ENCODE data around the gene TNS3.

DNA sequence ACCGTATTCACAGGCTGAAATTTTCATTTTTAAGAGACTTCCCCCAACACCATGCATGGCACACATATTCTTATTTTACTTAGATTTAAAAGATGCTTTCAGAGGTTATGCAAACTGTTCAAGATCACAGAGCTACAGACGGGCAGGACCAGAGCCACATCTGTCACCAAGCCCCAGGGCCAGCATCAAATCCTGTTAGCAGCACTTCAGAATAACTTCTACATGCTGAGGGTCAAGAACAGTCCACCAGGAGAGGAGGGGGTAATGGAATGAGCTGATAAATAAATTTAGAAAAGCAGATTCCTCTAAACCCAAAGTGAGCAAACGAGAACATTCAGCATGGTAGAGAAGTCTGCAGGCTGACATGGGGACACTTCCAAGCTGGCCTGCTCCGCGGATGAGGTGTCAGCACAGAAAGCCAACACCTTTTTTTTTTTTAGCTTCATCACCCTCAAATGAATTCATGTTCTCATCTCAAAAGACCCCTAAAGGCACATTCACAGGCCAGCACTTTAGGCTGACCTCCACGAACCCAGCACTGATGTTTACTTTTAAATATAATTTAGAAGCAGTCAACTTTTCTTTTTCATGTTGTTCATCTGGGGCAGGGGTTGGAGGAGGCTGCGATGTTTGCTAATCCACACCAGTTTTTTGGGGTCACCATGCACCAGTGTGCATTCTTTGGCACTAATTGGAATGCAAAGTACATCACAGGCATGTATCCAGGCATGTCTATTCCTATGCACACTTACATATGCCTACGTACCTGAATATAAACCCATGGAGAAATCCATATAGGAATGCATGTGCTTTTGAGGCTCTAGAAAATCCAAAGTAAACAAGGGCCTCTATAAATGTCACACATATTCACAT lies 249.0 kb downstream of the TNS3 start:
- TF ChIP-seq, protein P1, sequence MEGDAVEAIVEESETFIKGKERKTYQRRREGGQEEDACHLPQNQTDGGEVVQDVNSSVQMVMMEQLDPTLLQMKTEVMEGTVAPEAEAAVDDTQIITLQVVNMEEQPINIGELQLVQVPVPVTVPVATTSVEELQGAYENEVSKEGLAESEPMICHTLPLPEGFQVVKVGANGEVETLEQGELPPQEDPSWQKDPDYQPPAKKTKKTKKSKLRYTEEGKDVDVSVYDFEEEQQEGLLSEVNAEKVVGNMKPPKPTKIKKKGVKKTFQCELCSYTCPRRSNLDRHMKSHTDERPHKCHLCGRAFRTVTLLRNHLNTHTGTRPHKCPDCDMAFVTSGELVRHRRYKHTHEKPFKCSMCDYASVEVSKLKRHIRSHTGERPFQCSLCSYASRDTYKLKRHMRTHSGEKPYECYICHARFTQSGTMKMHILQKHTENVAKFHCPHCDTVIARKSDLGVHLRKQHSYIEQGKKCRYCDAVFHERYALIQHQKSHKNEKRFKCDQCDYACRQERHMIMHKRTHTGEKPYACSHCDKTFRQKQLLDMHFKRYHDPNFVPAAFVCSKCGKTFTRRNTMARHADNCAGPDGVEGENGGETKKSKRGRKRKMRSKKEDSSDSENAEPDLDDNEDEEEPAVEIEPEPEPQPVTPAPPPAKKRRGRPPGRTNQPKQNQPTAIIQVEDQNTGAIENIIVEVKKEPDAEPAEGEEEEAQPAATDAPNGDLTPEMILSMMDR (IDR thresholded peaks at IDR 0.05; ENCODE audit: insufficient read depth, low read depth, low read length), result no peak
- no peak for TF ChIP-seq EZH2 (IDR thresholded peaks at IDR 0.05; ENCODE audit: insufficient read depth, low read length)
